Prostate gland (tissue), 2 donors: Measurements from ENCODE around the gene WNK2.

ENCODE experiments used
- CTCF ChIP-seq, 4 experiments: fragments of 200-600 bp in 2 of 4; fragments of 450-650 bp in 2 of 4; sonication (generic) in 2 of 4; IDR thresholded peaks; 1 replicate in 3 of 4; 2 replicates in 1 of 4; pipeline ENCODE4 v1.5.1; 2016 to 2019; ENCODE audit warnings: antibody characterized with exemption in 4 of 4, mild to moderate bottlenecking in 2 of 4, moderate library complexity in 2 of 4
- POLR2A ChIP-seq: fragments of 450-650 bp; IDR thresholded peaks from one replicate; pipeline ENCODE4 v1.6.1; 2016; ENCODE audit warnings: antibody characterized with exemption, mild to moderate bottlenecking
- POLR2AphosphoS5 ChIP-seq: sonication (generic); formaldehyde crosslinking; IDR thresholded peaks from one replicate; pipeline ENCODE4 v1.6.1; 2017; ENCODE audit warnings: antibody characterized with exemption

- no peak for TF ChIP-seq POLR2A
- no peak for TF ChIP-seq CTCF (IDR thresholded peaks at IDR 0.05)
- TF ChIP-seq POLR2AphosphoS5, result no peak
Measured at GRCh38 chr9:93189369-93190132, 5.6 kb downstream of the WNK2 start.
